ENCODE results near the gene PIAS1. TPM values are rescaled to one million over a fixed set of nuclear protein-coding genes. Genes with fewer than 3 reads are reported as not detected.

The PIAS1 gene
- total RNA-seq, 1 experiment from 2014 or later, result 25.9 TPM

- no peaks in the 10 kb centered on the region for H3K36me3 ChIP-seq (ENCODE audit: control insufficient read depth in 1 of 2, insufficient read depth in 2 of 2, low read length in 2 of 2)
- H4K20me1 ChIP-seq (ENCODE audit: insufficient read depth), result no peaks in the 10 kb centered on the region
- no peak overlapping the region for H2AFZ ChIP-seq (ENCODE audit: low read depth, low read length, poor library complexity, severe bottlenecking)
- no peak overlapping the region for H3K9ac ChIP-seq (ENCODE audit: low read length)
- BruUV-seq (replicated peaks), result no TSS peak
- peak; percentile 70 for ATAC-seq
- ChIA-PET RAD21 (ENCODE audit: low non-redundant PET in 1 of 2, low total read pairs in 2 of 2, uncharacterized antibody in 2 of 2, unreplicated experiment in 2 of 2) (no interaction called here), POLR2A (no interaction called here), CTCF (no interaction called here)
- no peak overlapping the region for H3K27ac ChIP-seq (ENCODE audit: low read depth, low read length)
- H3K9me3 ChIP-seq (ENCODE audit: control insufficient read depth in 1 of 2, insufficient read depth in 1 of 2, low read depth in 1 of 2, low read length in 2 of 2), result no peaks in the 10 kb centered on the region
- H3K9me2 ChIP-seq (ENCODE audit: insufficient read depth), result no peaks in the 10 kb centered on the region
- H3K4me2 ChIP-seq (ENCODE audit: low read length), result no peak overlapping the region
- no peaks in the 10 kb centered on the region for H3K79me2 ChIP-seq (ENCODE audit: insufficient read depth, low read length)
- no peak for TF ChIP-seq REST (IDR thresholded peaks at IDR 0.05; ENCODE audit: low read depth)
- no peak for TF ChIP-seq EZH2phosphoT487 (IDR thresholded peaks at IDR 0.05; ENCODE audit: borderline replicate concordance)
- no peak for TF ChIP-seq ZNF274 (IDR thresholded peaks at IDR 0.05; ENCODE audit: low read depth, low read length)
- TF ChIP-seq RAD21 (IDR thresholded peaks at IDR 0.05; ENCODE audit: low read depth), result no peak
- no peak for TF ChIP-seq SIN3A (IDR thresholded peaks at IDR 0.05; ENCODE audit: low read depth)
- no peak for TF ChIP-seq SRF (IDR thresholded peaks at IDR 0.05; ENCODE audit: low read depth)
- no peak for TF ChIP-seq CEBPB (IDR thresholded peaks at IDR 0.05; ENCODE audit: low read depth)
- TF ChIP-seq MAX (IDR thresholded peaks at IDR 0.05), result no peak
- TF ChIP-seq ELF1 (IDR thresholded peaks at IDR 0.05; ENCODE audit: borderline replicate concordance, low read depth), result no peak
- TF ChIP-seq POLR2AphosphoS5 (IDR thresholded peaks at IDR 0.05; ENCODE audit: low read depth, low read length), result no peak
- no peak overlapping the region for H3K4me3 ChIP-seq (replicated peaks in 1 of 2; ENCODE audit: low read depth in 1 of 2, low read length in 2 of 2)
- no peaks in the 10 kb centered on the region for H3K27me3 ChIP-seq (ENCODE audit: insufficient read depth, low read length)
- no peak for DNase-seq (ENCODE audit: low read depth, low spot score)
- intact Hi-C loops (cut with micrococcal nuclease), result no loop called here
- no peaks in the 10 kb centered on the region for H3K4me1 ChIP-seq (ENCODE audit: control insufficient read depth in 1 of 2, insufficient read depth in 2 of 2, low read length in 2 of 2)
Observed at GRCh38 chr15:68045289-68046265, 8.5 kb upstream of the PIAS1 start.

All from HCT116 (cell line).